Mucosa of descending colon (tissue), 3 donors: ENCODE data around the gene HLA-DOA. TPM values are rescaled to one million over a fixed set of nuclear protein-coding genes. Genes with fewer than 3 reads are reported as not detected.

Source experiments
- ATAC-seq: fragments of 200-7000 bp; cut with Tn5 transposase; one replicate; pipeline ENCODE4 v1.9.1; 2020; ENCODE audit warnings: mild to moderate bottlenecking, moderate library complexity
- DNase-seq, 3 donors: peaks; one replicate each; pipeline ENCODE4 v3.0.0-alpha.2; 2020
- H3K36me3 ChIP-seq: fragments of 200-600 bp; one replicate; pipeline ENCODE4 v1.8.0; 2021; ENCODE audit warnings: low read depth, mild to moderate bottlenecking
- H3K4me1 ChIP-seq: fragments of 200-600 bp; one replicate; pipeline ENCODE4 v1.8.0; 2021; ENCODE audit warnings: low read depth, mild to moderate bottlenecking
- H3K4me3 ChIP-seq: fragments of 200-600 bp; one replicate; pipeline ENCODE4 v1.8.0; 2021; ENCODE audit warnings: mild to moderate bottlenecking
- H3K9me3 ChIP-seq: fragments of 200-600 bp; one replicate; pipeline ENCODE4 v1.8.0; 2021; ENCODE audit warnings: mild to moderate bottlenecking
- intact Hi-C, 2 donors: fragments of 100-400 bp; cut with DNase I in 1 of 2; cut with micrococcal nuclease in 1 of 2; formaldehyde crosslinking; loops; one replicate each; pipeline versions ENCODE4 v1.11.0 to v1.11.1; 2022; cut with DNase I, micrococcal nuclease
- total RNA-seq, 3 donors: library from RNA; stranded (reverse); fragmentation: NEBNext Ultra II Directional in 2 of 3; extraction: Animal tissue kit (Norgen Biotek cat#: 25700) in 2 of 3; gene quantifications; one replicate each; pipeline versions ENCODE4 v1.2.1 to v1.2.4, GENCODE V29; 2021 to 2023
- TF ChIP-seq, protein P1 (sequence below): fragments of 200-600 bp; IDR thresholded peaks from one replicate; pipeline ENCODE4 v1.8.0; 2022; ENCODE audit warnings: antibody characterized with exemption, mild to moderate bottlenecking
- donor health status: DM: no; HTN: no; CAD: no; lungs with moderate emphysema.
- donor health status: DM: no; HTN: no; CAD: no.
- donor health status: DM: no; HTN: yes; CAD: no.

Gene HLA-DOA
- total RNA-seq, 3 donors from 2014 or later: 1.8 to 4.0 (median 3.2) TPM

DNA sequence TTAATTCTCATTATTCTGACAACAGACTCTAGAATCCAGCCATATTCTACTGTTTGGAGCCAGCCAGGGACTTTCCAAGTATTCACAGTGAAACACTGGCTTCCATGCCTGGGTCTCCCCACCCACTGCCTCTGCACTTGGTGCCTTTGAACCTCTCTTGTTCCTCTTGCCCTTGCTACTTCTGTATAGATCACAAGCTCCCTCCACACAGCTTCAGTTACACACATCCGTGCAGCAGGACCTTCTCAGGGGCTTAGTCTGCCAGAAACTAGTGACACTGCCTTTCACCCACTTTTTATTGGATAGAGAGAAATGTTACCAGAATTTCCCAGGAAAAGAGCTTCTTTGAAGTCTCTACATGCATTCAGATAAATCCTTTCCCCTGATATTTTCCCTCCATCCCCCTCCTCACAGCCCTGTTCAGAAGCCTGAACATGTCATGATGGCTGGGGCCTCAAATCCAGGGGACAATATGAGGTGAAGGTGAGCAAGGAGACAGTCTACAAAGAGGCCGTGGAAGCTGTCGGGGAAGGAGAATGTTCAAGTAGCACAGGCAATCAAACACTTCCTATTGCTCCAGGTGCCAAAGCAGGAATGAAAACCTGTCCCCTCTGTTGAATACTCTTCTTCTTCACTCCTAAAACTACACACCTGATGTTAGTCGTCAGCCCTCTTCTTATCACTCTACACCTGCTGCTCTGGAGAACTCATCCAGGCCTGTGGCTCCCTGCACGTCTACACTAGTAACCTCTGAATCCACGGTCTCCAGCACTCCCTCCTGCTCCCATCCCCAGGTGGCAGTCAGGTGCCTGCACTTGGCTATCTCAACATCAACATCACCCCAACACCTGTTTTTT, 20.2 kb upstream of the HLA-DOA start:
- TF ChIP-seq, protein P1, sequence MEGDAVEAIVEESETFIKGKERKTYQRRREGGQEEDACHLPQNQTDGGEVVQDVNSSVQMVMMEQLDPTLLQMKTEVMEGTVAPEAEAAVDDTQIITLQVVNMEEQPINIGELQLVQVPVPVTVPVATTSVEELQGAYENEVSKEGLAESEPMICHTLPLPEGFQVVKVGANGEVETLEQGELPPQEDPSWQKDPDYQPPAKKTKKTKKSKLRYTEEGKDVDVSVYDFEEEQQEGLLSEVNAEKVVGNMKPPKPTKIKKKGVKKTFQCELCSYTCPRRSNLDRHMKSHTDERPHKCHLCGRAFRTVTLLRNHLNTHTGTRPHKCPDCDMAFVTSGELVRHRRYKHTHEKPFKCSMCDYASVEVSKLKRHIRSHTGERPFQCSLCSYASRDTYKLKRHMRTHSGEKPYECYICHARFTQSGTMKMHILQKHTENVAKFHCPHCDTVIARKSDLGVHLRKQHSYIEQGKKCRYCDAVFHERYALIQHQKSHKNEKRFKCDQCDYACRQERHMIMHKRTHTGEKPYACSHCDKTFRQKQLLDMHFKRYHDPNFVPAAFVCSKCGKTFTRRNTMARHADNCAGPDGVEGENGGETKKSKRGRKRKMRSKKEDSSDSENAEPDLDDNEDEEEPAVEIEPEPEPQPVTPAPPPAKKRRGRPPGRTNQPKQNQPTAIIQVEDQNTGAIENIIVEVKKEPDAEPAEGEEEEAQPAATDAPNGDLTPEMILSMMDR: no peak
- no peaks in the 10 kb centered on the region for H3K9me3 ChIP-seq
- no peaks in the 10 kb centered on the region for H3K36me3 ChIP-seq
- intact Hi-C loops: no loop called here
- no peak overlapping the region for H3K4me3 ChIP-seq
- ATAC-seq: peak; percentile 87
- no peaks in the 10 kb centered on the region for H3K4me1 ChIP-seq
- peak in 1 of 3 donors; percentile 47 for DNase-seq

DNA sequence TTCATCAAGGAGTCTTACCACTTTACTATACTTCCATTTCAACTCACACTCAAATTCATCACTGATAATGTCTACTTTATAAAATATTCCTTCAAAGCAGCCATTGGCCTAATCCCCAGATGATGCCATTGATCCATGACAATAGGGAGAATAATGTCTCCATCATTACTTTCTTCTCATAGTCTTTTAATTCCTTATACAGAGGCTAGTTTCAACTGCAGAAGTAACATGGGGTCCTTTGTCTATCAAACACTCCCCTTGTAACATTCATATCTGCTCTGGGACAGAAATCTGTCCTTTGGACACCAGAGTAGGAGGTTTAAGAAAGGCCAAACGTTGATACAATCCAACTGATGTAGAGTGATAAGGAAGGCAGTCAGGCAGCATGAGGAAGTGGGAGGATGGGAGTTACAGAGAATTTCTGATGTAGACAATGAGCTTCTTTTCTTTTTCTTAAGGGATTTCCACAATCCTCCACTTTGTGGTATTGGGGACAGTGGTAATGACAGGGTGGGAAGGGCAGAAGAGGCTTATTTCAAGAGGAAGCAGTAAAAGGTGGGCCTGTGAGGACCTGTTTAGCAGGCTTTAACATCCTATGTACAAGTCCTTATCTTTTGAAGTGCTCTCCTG, 18.9 kb upstream of the HLA-DOA start:
- no peaks in the 10 kb centered on the region for H3K36me3 ChIP-seq
- no peaks in the 10 kb centered on the region for H3K9me3 ChIP-seq
- DNase-seq (no peak), ATAC-seq (no peak)
- intact Hi-C loops: no loop called here
- TF ChIP-seq, protein P1: no peak
- H3K4me3 ChIP-seq: no peak overlapping the region
- no peaks in the 10 kb centered on the region for H3K4me1 ChIP-seq

DNA sequence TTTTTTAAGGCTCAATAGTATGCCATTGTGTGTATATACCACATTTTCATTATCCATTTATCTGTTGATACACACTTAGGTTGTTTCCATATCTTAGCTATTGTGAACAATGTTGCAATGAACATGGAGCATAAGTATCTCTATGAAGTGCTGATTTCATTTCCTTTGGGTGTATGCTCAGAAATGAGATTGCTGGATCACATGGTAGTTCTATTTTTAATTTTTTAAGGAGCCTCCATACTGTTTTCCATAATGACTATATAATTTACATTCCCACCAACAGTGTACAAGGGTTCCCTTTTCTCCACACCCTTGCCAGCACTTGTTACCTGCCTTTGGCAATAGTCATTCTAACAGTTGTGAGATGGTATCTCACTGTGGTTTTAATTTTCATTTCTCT, 15.1 kb upstream of the HLA-DOA start:
- no peaks in the 10 kb centered on the region for H3K9me3 ChIP-seq
- ATAC-seq (no peak), DNase-seq (no peak)
- TF ChIP-seq, protein P1: no peak
- no peaks in the 10 kb centered on the region for H3K36me3 ChIP-seq
- intact Hi-C loops: no loop called here
- H3K4me1 ChIP-seq: peaks cover 3% of the 10 kb centered on the region
- no peak overlapping the region for H3K4me3 ChIP-seq

DNA sequence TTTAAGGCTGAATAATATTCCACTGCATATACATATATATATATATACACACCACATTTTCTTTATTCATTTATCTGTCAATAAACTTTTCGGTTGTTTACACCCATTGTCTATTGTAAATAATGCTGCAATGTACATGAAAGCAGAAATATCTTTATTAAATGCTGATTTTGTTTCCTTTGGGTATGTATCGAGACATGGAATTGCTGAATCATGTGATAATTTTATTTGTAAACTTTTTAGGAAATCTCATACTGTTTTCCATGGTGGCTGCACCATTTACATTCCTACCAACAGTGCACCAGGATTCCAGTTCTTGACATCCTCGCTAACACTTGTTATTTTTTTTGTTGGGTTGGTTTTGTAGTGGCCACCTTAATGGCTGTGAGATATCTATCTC, 14.1 kb upstream of the HLA-DOA start:
- Histone ChIP-seq H3K36me3 (no peaks in the 10 kb centered on the region), H3K9me3 (no peaks in the 10 kb centered on the region), H3K4me3 (no peak overlapping the region), H3K4me1 (peaks cover 7% of the 10 kb centered on the region)
- intact Hi-C loops: no loop called here
- TF ChIP-seq, protein P1: no peak
- DNase-seq: no peak
- no peak for ATAC-seq

DNA sequence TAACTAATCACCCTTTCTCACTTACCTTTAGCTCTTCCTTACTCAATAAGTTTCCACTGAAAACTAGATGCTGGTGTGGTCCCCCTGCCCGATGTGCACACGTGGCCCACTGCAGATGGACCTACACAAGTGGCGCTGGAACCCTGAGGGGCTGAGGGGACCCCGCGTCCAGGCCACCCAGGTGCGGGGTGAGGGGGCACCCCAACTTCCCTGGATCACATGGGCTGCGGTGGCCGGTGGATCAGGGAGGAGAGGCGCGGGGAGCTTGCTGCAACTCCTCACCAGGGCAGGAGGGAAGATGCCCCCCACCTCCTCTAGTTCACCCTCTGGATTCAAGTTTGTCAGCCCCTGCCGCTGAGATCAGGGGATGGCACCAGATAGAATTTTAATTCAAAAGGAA, 12.5 kb upstream of the HLA-DOA start:
- no peaks in the 10 kb centered on the region for H3K36me3 ChIP-seq
- ATAC-seq (no peak), DNase-seq (no peak)
- no peaks in the 10 kb centered on the region for H3K9me3 ChIP-seq
- TF ChIP-seq, protein P1: no peak
- H3K4me3 ChIP-seq: no peak overlapping the region
- peaks cover 7% of the 10 kb centered on the region for H3K4me1 ChIP-seq
- intact Hi-C loops: no loop called here
